Measurements from ENCODE around the gene SLFNL1. TPM values are rescaled to one million over a fixed set of nuclear protein-coding genes. Genes with fewer than 3 reads are reported as not detected.

The SLFNL1 gene
- total RNA-seq, 1 donor from 2014 or later, result 0.18 TPM

DNA sequence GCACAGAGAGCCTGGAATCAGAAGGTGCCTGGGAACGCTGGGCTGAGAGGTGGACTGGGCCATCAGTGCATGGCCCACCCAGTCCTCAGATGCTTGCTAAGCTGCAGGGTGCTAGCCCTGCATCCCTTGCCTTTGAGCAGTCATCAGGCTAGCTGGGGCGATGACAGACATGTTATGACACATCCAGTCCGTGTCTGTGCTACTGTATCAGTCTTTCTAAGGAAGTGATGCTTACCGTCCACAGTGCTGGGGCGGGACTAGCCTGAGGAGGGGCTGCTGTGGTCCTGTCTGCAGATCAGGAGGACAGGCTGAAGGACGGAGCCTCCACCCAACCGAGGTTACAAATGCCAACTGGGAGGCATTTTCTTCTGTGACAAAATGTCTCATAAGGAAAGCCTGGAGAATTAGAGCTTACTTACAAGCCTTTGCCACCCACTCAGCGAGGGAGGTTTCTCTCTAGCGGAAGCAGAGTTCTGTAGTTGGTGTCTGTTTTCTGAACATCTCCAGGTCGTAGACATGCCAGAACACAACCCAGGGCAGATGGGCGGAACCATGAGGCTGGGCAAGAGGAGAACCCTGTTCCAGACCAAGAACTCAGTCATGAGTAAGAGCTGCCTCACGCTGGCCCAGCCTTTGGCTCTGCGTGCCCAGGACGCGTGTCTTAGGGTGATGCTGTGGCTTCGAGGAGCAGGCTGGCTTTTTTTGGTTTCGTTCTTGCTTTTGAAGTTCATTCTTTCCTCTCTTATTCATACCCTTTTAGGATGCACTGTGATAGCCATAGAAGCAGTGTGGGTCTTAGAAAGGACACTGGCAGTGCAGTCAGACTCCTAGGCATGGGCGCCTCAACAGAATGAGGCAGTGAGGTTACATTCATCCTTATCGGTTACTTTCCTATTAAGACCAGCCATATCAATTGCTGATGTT lies 14.3 kb downstream of the SLFNL1 start:
- TF ChIP-seq, protein P1, sequence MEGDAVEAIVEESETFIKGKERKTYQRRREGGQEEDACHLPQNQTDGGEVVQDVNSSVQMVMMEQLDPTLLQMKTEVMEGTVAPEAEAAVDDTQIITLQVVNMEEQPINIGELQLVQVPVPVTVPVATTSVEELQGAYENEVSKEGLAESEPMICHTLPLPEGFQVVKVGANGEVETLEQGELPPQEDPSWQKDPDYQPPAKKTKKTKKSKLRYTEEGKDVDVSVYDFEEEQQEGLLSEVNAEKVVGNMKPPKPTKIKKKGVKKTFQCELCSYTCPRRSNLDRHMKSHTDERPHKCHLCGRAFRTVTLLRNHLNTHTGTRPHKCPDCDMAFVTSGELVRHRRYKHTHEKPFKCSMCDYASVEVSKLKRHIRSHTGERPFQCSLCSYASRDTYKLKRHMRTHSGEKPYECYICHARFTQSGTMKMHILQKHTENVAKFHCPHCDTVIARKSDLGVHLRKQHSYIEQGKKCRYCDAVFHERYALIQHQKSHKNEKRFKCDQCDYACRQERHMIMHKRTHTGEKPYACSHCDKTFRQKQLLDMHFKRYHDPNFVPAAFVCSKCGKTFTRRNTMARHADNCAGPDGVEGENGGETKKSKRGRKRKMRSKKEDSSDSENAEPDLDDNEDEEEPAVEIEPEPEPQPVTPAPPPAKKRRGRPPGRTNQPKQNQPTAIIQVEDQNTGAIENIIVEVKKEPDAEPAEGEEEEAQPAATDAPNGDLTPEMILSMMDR (IDR thresholded peaks at IDR 0.05; ENCODE audit: insufficient read depth, low read depth, low read length), result no peak
- no peak for TF ChIP-seq EZH2 (IDR thresholded peaks at IDR 0.05; ENCODE audit: insufficient read depth, low read length)
- no peaks in the 10 kb centered on the region for H3K27me3 ChIP-seq (ENCODE audit: insufficient read depth, low read length)
- H3K4me3 Mint-ChIP-seq (ENCODE audit: unreplicated experiment), result no peak overlapping the region
- H3K27me3 Mint-ChIP-seq (ENCODE audit: low read depth, unreplicated experiment), result no peaks in the 10 kb centered on the region
- no peak overlapping the region for H2AFZ ChIP-seq (ENCODE audit: low read depth, low read length)
- H3K9me3 ChIP-seq (ENCODE audit: insufficient read depth, low read depth, low read length), result no peaks in the 10 kb centered on the region
- peaks cover 84% of the 10 kb centered on the region for H3K36me3 ChIP-seq (ENCODE audit: insufficient read depth, low read length)
- peaks cover 53% of the 10 kb centered on the region for H3K36me3 Mint-ChIP-seq (ENCODE audit: low read depth, unreplicated experiment)
- DNase-seq (ENCODE audit: low read depth), result peak; percentile 22
- FAIRE-seq, result no peak
- H3K27ac ChIP-seq (ENCODE audit: low read depth, low read length), result no peak overlapping the region
- H3K4me2 ChIP-seq (ENCODE audit: low read length), result no peak overlapping the region
- H3K27ac Mint-ChIP-seq (ENCODE audit: unreplicated experiment), result peak overlapping the region; percentile 47
- H4K20me1 ChIP-seq (ENCODE audit: insufficient read depth, low read length), result peaks cover 74% of the 10 kb centered on the region
- H3K4me3 ChIP-seq (ENCODE audit: insufficient read depth, low read depth, low read length), result no peak overlapping the region
- H3K9me3 Mint-ChIP-seq (ENCODE audit: unreplicated experiment), result no peaks in the 10 kb centered on the region
- peaks cover 16% of the 10 kb centered on the region for H3K79me2 ChIP-seq (ENCODE audit: insufficient read depth, low read length)
- H3K4me1 Mint-ChIP-seq (ENCODE audit: low read depth, unreplicated experiment), result peaks cover 25% of the 10 kb centered on the region
- peaks cover 23% of the 10 kb centered on the region for H3K4me1 ChIP-seq (ENCODE audit: insufficient read depth, low read length)
- no peak overlapping the region for H3K9ac ChIP-seq (ENCODE audit: low read length)

DNA sequence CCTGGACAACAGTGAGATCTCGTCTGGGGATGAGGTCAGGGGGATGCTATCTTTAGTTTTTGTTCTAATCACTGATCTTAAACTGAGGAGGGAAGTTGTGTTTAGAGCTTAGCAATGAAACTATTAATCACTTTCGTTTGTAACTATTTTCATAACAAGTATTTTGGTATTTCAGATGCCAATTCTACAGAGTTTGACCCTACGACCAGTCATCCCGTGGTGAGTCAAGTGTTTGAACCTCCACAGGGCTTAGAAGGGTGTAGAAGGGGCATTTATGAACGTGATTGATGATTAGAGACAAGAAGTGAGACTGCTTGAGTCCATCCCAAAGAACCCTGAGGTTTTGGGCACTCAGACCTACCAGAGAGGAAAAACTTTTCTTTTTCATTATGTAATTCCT lies 15.6 kb downstream of the SLFNL1 start:
- peaks cover 56% of the 10 kb centered on the region for H3K36me3 Mint-ChIP-seq (ENCODE audit: low read depth, unreplicated experiment)
- peaks cover 29% of the 10 kb centered on the region for H3K4me1 Mint-ChIP-seq (ENCODE audit: low read depth, unreplicated experiment)
- H3K36me3 ChIP-seq (ENCODE audit: insufficient read depth, low read length), result peaks cover 82% of the 10 kb centered on the region
- H3K4me2 ChIP-seq (ENCODE audit: low read length), result no peak overlapping the region
- peaks cover 73% of the 10 kb centered on the region for H4K20me1 ChIP-seq (ENCODE audit: insufficient read depth, low read length)
- H3K4me1 ChIP-seq (ENCODE audit: insufficient read depth, low read length), result peaks cover 23% of the 10 kb centered on the region
- DNase-seq (ENCODE audit: low read depth) (peak; percentile 59), FAIRE-seq (no peak)
- no peak overlapping the region for H2AFZ ChIP-seq (ENCODE audit: low read depth, low read length)
- no peaks in the 10 kb centered on the region for H3K9me3 ChIP-seq (ENCODE audit: insufficient read depth, low read depth, low read length)
- H3K27me3 ChIP-seq (ENCODE audit: insufficient read depth, low read length), result no peaks in the 10 kb centered on the region
- H3K27me3 Mint-ChIP-seq (ENCODE audit: low read depth, unreplicated experiment), result no peaks in the 10 kb centered on the region
- H3K9ac ChIP-seq (ENCODE audit: low read length), result no peak overlapping the region
- H3K4me3 Mint-ChIP-seq (ENCODE audit: unreplicated experiment), result no peak overlapping the region
- H3K4me3 ChIP-seq (ENCODE audit: insufficient read depth, low read depth, low read length), result no peak overlapping the region
- no peak overlapping the region for H3K27ac Mint-ChIP-seq (ENCODE audit: unreplicated experiment)
- peaks cover 10% of the 10 kb centered on the region for H3K79me2 ChIP-seq (ENCODE audit: insufficient read depth, low read length)
- TF ChIP-seq, protein P1 (IDR thresholded peaks at IDR 0.05; ENCODE audit: insufficient read depth, low read depth, low read length), result no peak
- TF ChIP-seq EZH2 (IDR thresholded peaks at IDR 0.05; ENCODE audit: insufficient read depth, low read length), result no peak
- no peak overlapping the region for H3K27ac ChIP-seq (ENCODE audit: low read depth, low read length)
- no peaks in the 10 kb centered on the region for H3K9me3 Mint-ChIP-seq (ENCODE audit: unreplicated experiment)

Data from astrocyte (in vitro differentiated cells and primary cell).